Body of pancreas (tissue), 4 donors: Measurements from ENCODE around the gene JMJD8.

ENCODE experiments used
- POLR2A ChIP-seq, 3 donors: fragments of 450-650 bp; IDR thresholded peaks; one replicate each; pipeline ENCODE4 v1.6.1; 2016; ENCODE audit warnings: antibody characterized with exemption in 3 of 3, mild to moderate bottlenecking in 2 of 3
- TF ChIP-seq, protein P1 (sequence below), 7 experiments: fragments of 450-650 bp in 4 of 7; fragments of 200-600 bp in 3 of 7; sonication (generic) in 3 of 7; IDR thresholded peaks; one replicate each; pipeline ENCODE4 v1.5.1; 2016 to 2019; ENCODE audit warnings: antibody characterized with exemption in 7 of 7

GRCh38 chr16:689175-689897 lies 5.2 kb upstream of the JMJD8 start:
- TF ChIP-seq, protein P1, sequence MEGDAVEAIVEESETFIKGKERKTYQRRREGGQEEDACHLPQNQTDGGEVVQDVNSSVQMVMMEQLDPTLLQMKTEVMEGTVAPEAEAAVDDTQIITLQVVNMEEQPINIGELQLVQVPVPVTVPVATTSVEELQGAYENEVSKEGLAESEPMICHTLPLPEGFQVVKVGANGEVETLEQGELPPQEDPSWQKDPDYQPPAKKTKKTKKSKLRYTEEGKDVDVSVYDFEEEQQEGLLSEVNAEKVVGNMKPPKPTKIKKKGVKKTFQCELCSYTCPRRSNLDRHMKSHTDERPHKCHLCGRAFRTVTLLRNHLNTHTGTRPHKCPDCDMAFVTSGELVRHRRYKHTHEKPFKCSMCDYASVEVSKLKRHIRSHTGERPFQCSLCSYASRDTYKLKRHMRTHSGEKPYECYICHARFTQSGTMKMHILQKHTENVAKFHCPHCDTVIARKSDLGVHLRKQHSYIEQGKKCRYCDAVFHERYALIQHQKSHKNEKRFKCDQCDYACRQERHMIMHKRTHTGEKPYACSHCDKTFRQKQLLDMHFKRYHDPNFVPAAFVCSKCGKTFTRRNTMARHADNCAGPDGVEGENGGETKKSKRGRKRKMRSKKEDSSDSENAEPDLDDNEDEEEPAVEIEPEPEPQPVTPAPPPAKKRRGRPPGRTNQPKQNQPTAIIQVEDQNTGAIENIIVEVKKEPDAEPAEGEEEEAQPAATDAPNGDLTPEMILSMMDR (IDR thresholded peaks at IDR 0.05): no peak
- no peak for TF ChIP-seq POLR2A (IDR thresholded peaks at IDR 0.05)
